Fibroblast of villous mesenchyme (primary cell): ENCODE measurements around the gene RMDN2. TPM values are rescaled to one million over a fixed set of nuclear protein-coding genes. Genes with fewer than 3 reads are reported as not detected.
"Not testable (repeated sequence)": the region's sequence is repeated elsewhere in the genome, so short reads cannot be mapped to it uniquely, and the experiment has no call there.

Source experiments
- DNase-seq: peaks from one replicate; pipeline ENCODE4 v3.0.0-alpha.2; 2010; ENCODE audit warnings: low read depth
- H3K4me3 ChIP-seq: 2 replicates; pipeline ENCODE4 v1.5.1; 2011; ENCODE audit warnings: low read depth, mild to moderate bottlenecking, low read length
- CTCF ChIP-seq: IDR thresholded peaks from 2 replicates; pipeline ENCODE4 v1.5.1; 2012; ENCODE audit warnings: low read depth, mild to moderate bottlenecking, low read length; ENCODE audit not compliant: insufficient read depth
- total RNA-seq: library from RNA; depleted of rRNA; stranded (reverse); fragments of >200 nt; gene quantifications from 2 replicates; pipeline ENCODE4 v1.2.3, GENCODE V29; 2012

Gene RMDN2
- total RNA-seq, 1 donor = 9.5 TPM

GRCh38 chr2:38010995-38011394, 85.9 kb downstream of the RMDN2 start:
- no peak overlapping the region for H3K4me3 ChIP-seq
- no peak for DNase-seq
- TF ChIP-seq CTCF = no peak

- peak; percentile 54 for DNase-seq
- no peak overlapping the region for H3K4me3 ChIP-seq
- no peak for TF ChIP-seq CTCF
These were observed 88.2 kb downstream of the RMDN2 start for GRCh38 chr2:38013158-38013752.

GRCh38 chr2:38016219-38016618, 91.1 kb downstream of the RMDN2 start:
- TF ChIP-seq CTCF = no peak
- no peak for DNase-seq

GRCh38 chr2:38017836-38018235, 92.7 kb downstream of the RMDN2 start:
- no peak overlapping the region for H3K4me3 ChIP-seq
- no peak for DNase-seq
- TF ChIP-seq CTCF = no peak

More at GRCh38 chr2:38016219-38016618, 91.1 kb downstream of the RMDN2 start:
- H3K4me3 ChIP-seq = no peak overlapping the region

- DNase-seq, H3K4me3 ChIP-seq: not testable (repeated sequence)
These were observed 95.4 kb downstream of the RMDN2 start for GRCh38 chr2:38020359-38021069.

GRCh38 chr2:38021589-38021988, 96.5 kb downstream of the RMDN2 start:
- no peak overlapping the region for H3K4me3 ChIP-seq
- no peak for DNase-seq
- no peak for TF ChIP-seq CTCF

GRCh38 chr2:38026846-38027245, 101.8 kb downstream of the RMDN2 start:
- no peak overlapping the region for H3K4me3 ChIP-seq
- TF ChIP-seq CTCF = no peak
- no peak for DNase-seq
